Neuronal stem cell (in vitro differentiated cells): Measurements from ENCODE around the gene JPH2.

Source experiments
- DNase-seq: peaks from one replicate; pipeline ENCODE4 v3.0.0-alpha.2; 2013; ENCODE audit warnings: low spot score
- H2AFZ ChIP-seq: one replicate; pipeline ENCODE4 v1.6.1; 2013; ENCODE audit warnings: mild to moderate bottlenecking, low read length, inconsistent platforms
- H2AK5ac ChIP-seq: 2 replicates; pipeline ENCODE4 v1.6.1; 2013; ENCODE audit warnings: low read depth, mild to moderate bottlenecking, inconsistent platforms, low read length, moderate library complexity, mixed read lengths
- H2BK120ac ChIP-seq: 2 replicates; pipeline ENCODE4 v1.6.1; 2013; ENCODE audit warnings: low read depth, mild to moderate bottlenecking, inconsistent platforms, low read length, moderate library complexity, mixed read lengths
- H2BK12ac ChIP-seq: one replicate; pipeline ENCODE4 v1.6.1; 2013; ENCODE audit warnings: low read length, inconsistent platforms
- H2BK15ac ChIP-seq: 2 replicates; pipeline ENCODE4 v1.6.1; 2013; ENCODE audit warnings: mild to moderate bottlenecking, low read length, inconsistent platforms, mixed read lengths
- H2BK5ac ChIP-seq: one replicate; pipeline ENCODE4 v1.6.1; 2013; ENCODE audit warnings: inconsistent platforms, mild to moderate bottlenecking, low read length, moderate library complexity
- H3K14ac ChIP-seq: one replicate; pipeline ENCODE4 v1.6.1; 2013; ENCODE audit warnings: low read length, inconsistent platforms
- H3K18ac ChIP-seq: 2 replicates; pipeline ENCODE4 v1.6.1; 2013; ENCODE audit warnings: low read length, inconsistent platforms
- H3K23ac ChIP-seq: 2 replicates; pipeline ENCODE4 v1.6.1; 2013; ENCODE audit warnings: low read depth, mild to moderate bottlenecking, mixed read lengths, low read length, inconsistent platforms; ENCODE audit not compliant: poor library complexity
- H3K27ac ChIP-seq: replicated peaks from 3 replicates; pipeline ENCODE4 v1.5.1; 2013; ENCODE audit warnings: low read length, inconsistent platforms
- H3K27me3 ChIP-seq, 3 experiments: 2 replicates each; pipeline ENCODE4 v1.6.1; 2013; ENCODE audit warnings: low read length in 3 of 3, mild to moderate bottlenecking in 2 of 3, inconsistent platforms in 1 of 3, low read depth in 1 of 3, mixed read lengths in 1 of 3, moderate library complexity in 1 of 3; ENCODE audit not compliant: control insufficient read depth in 3 of 3, insufficient read depth in 3 of 3
- H3K36me3 ChIP-seq, 2 donors: replicated peaks in 1 of 2; 2 replicates each; pipeline ENCODE4 v1.6.1; 2013; ENCODE audit warnings: low read length in 2 of 2; ENCODE audit not compliant: control insufficient read depth in 2 of 2, insufficient read depth in 2 of 2
- H3K4ac ChIP-seq: 2 replicates; pipeline ENCODE4 v1.6.1; 2013; ENCODE audit warnings: inconsistent platforms, mild to moderate bottlenecking, low read length, moderate library complexity
- H3K4me1 ChIP-seq, 2 donors: 1 replicate in 1 of 2; 2 replicates in 1 of 2; pipeline ENCODE4 v1.6.1; 2013; ENCODE audit warnings: low read length in 2 of 2, low read depth in 1 of 2; ENCODE audit not compliant: control insufficient read depth in 2 of 2, insufficient read depth in 1 of 2
- H3K4me2 ChIP-seq: one replicate; pipeline ENCODE4 v1.6.1; 2013; ENCODE audit warnings: mild to moderate bottlenecking, low read length, inconsistent platforms; ENCODE audit not compliant: insufficient read depth, poor library complexity, severe bottlenecking
- H3K4me3 ChIP-seq, 2 donors: 2 replicates each; pipeline ENCODE4 v1.5.1; 2013; ENCODE audit warnings: low read length in 2 of 2, mild to moderate bottlenecking in 2 of 2, inconsistent platforms in 1 of 2, moderate library complexity in 1 of 2
- H3K79me1 ChIP-seq: one replicate; pipeline ENCODE4 v1.6.1; 2013; ENCODE audit warnings: low read depth, mild to moderate bottlenecking, inconsistent platforms, low read length, moderate library complexity
- H3K9ac ChIP-seq: one replicate; pipeline ENCODE4 v1.6.1; 2013; ENCODE audit warnings: mild to moderate bottlenecking, low read depth, low read length, inconsistent platforms; ENCODE audit not compliant: poor library complexity
- H3K9me3 ChIP-seq, 2 donors: replicated peaks in 1 of 2; 2 replicates each; pipeline versions ENCODE3 to v1.6.1; 2013; ENCODE audit warnings: low read length in 2 of 2, mild to moderate bottlenecking in 2 of 2, inconsistent platforms in 1 of 2, low read depth in 1 of 2, mixed read lengths in 1 of 2, moderate library complexity in 1 of 2; ENCODE audit not compliant: control insufficient read depth in 2 of 2, insufficient read depth in 1 of 2
- H4K8ac ChIP-seq: one replicate; pipeline ENCODE4 v1.6.1; 2013; ENCODE audit warnings: low read depth, mild to moderate bottlenecking, inconsistent platforms, low read length, moderate library complexity
- H4K91ac ChIP-seq: one replicate; pipeline ENCODE4 v1.6.1; 2013; ENCODE audit warnings: low read length, low read depth, mild to moderate bottlenecking, inconsistent platforms; ENCODE audit not compliant: poor library complexity
- WGBS, 2 donors: extraction: QIAGEN DNeasy Blood & Tissue Kit; methylation state at CpG; one replicate each; pipeline ENCODE4 v1.1.7; 2013; ENCODE audit warnings: missing lambda C conversion rate in 2 of 2, mixed read lengths in 1 of 2; ENCODE audit not compliant: insufficient read length in 2 of 2, insufficient replicate concordance in 1 of 2; ENCODE audit errors: extremely low coverage in 2 of 2; 5-methylcytosine and 5-hydroxymethylcytosine counted together

JPH2 gene

GRCh38 chr20:44074252-44075151 is 112.5 kb downstream of the JPH2 start:
- no peak overlapping the region for H3K4me3 ChIP-seq
- no CpG with 5 or more reads among the region's 12 CpGs for WGBS, 2 donors
- H3K27ac ChIP-seq: no peak overlapping the region
- no peak overlapping the region for H3K23ac ChIP-seq
- no peak overlapping the region for H2BK120ac ChIP-seq
- H2AK5ac ChIP-seq: no peak overlapping the region
- H2BK5ac ChIP-seq: no peak overlapping the region
- H3K9ac ChIP-seq: no peak overlapping the region
- peaks cover 0 to 3% of the 10 kb centered on the region in 2 donors for H3K4me1 ChIP-seq
- H4K91ac ChIP-seq: no peak overlapping the region
- H3K27me3 ChIP-seq: peaks cover 0 to 8% (median 2%) of the 10 kb centered on the region in 3 experiments
- H3K36me3 ChIP-seq: no peaks in the 10 kb centered on the region
- no peak overlapping the region for H3K18ac ChIP-seq
- no peak overlapping the region for H4K8ac ChIP-seq
- no peaks in the 10 kb centered on the region for H3K9me3 ChIP-seq
- H2BK15ac ChIP-seq: no peak overlapping the region
- no peak overlapping the region for H2BK12ac ChIP-seq
- no peak overlapping the region for H3K14ac ChIP-seq
- no peaks in the 10 kb centered on the region for H3K79me1 ChIP-seq
- H3K4ac ChIP-seq: no peak overlapping the region
- H3K4me2 ChIP-seq: no peak overlapping the region
- H2AFZ ChIP-seq: no peak overlapping the region
- DNase-seq: no peak

- Histone ChIP-seq H3K79me1 (no peaks in the 10 kb centered on the region), H2BK15ac (no peak overlapping the region), H3K27me3 (peaks cover 0 to 8% (median 2%) of the 10 kb centered on the region in 3 experiments), H4K8ac (no peak overlapping the region), H3K27ac (no peak overlapping the region), H3K23ac (no peak overlapping the region), H3K4me3 (no peak overlapping the region), H2AFZ (no peak overlapping the region), H2AK5ac (no peak overlapping the region), H3K4ac (no peak overlapping the region), H3K14ac (no peak overlapping the region), H2BK5ac (no peak overlapping the region), H3K4me1 (peaks cover 0 to 3% of the 10 kb centered on the region in 2 donors), H3K4me2 (no peak overlapping the region), H3K18ac (no peak overlapping the region), H2BK120ac (no peak overlapping the region), H3K9ac (no peak overlapping the region), H2BK12ac (no peak overlapping the region), H3K9me3 (no peaks in the 10 kb centered on the region), H4K91ac (no peak overlapping the region), H3K36me3 (no peaks in the 10 kb centered on the region)
- no peak for DNase-seq
- no CpG with 5 or more reads among the region's 6 CpGs for WGBS, 2 donors
Measured at GRCh38 chr20:44073675-44074071, 113.3 kb downstream of the JPH2 start.

GRCh38 chr20:44073011-44073674 is 113.8 kb downstream of the JPH2 start:
- Histone ChIP-seq H3K18ac (no peak overlapping the region), H3K4ac (no peak overlapping the region), H3K27ac (no peak overlapping the region), H3K14ac (no peak overlapping the region), H2BK15ac (no peak overlapping the region), H3K36me3 (no peaks in the 10 kb centered on the region), H3K4me3 (no peak overlapping the region), H3K9me3 (no peaks in the 10 kb centered on the region), H4K91ac (no peak overlapping the region), H3K23ac (no peak overlapping the region), H2AFZ (no peak overlapping the region), H3K9ac (no peak overlapping the region), H2BK12ac (no peak overlapping the region), H3K4me1 (peaks cover 0 to 3% of the 10 kb centered on the region in 2 donors), H2BK120ac (no peak overlapping the region), H3K4me2 (no peak overlapping the region), H3K79me1 (no peaks in the 10 kb centered on the region), H2AK5ac (no peak overlapping the region), H4K8ac (no peak overlapping the region), H2BK5ac (no peak overlapping the region), H3K27me3 (peaks cover 0 to 8% (median 2%) of the 10 kb centered on the region in 3 experiments)
- DNase-seq: no peak
- WGBS, 2 donors: no CpG with 5 or more reads among the region's 16 CpGs

GRCh38 chr20:44072384-44072783 is 114.6 kb downstream of the JPH2 start:
- Histone ChIP-seq H2BK12ac (no peak overlapping the region), H3K23ac (no peak overlapping the region), H2BK120ac (no peak overlapping the region), H2AFZ (no peak overlapping the region), H3K18ac (no peak overlapping the region), H3K4me1 (peaks cover 0 to 3% of the 10 kb centered on the region in 2 donors), H4K91ac (no peak overlapping the region), H3K4ac (no peak overlapping the region), H3K36me3 (no peaks in the 10 kb centered on the region), H3K14ac (no peak overlapping the region), H3K9me3 (no peaks in the 10 kb centered on the region), H3K4me3 (no peak overlapping the region), H3K27ac (no peak overlapping the region), H2AK5ac (no peak overlapping the region), H2BK15ac (no peak overlapping the region), H2BK5ac (no peak overlapping the region), H3K4me2 (no peak overlapping the region), H3K9ac (no peak overlapping the region), H3K27me3 (peaks cover 0 to 8% (median 2%) of the 10 kb centered on the region in 3 experiments), H4K8ac (no peak overlapping the region), H3K79me1 (no peaks in the 10 kb centered on the region)
- no peak for DNase-seq
- WGBS, 2 donors: no CpG with 5 or more reads among the region's 6 CpGs
